ENCODE results near the gene EFCAB6.

DNA sequence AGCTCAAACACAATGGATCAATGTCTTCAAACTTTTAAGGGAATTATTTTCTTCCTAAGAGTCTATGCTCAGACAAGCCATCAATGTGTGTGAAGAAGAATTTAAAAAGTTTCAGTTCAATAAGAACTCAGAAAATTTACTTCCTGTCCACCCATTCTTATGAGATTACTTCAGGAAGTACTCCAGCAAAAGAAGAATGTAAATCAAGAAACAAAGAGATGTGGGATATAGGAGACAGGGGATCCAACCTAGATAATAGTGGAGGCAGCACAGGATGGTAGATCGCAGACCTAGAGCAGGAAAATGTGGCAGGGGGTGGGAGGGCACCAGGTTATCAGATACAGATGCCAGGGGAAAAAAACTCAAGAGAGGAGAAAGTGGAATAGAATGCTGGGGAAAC lies 229.7 kb downstream of the EFCAB6 start:
- TF ChIP-seq, protein P1, sequence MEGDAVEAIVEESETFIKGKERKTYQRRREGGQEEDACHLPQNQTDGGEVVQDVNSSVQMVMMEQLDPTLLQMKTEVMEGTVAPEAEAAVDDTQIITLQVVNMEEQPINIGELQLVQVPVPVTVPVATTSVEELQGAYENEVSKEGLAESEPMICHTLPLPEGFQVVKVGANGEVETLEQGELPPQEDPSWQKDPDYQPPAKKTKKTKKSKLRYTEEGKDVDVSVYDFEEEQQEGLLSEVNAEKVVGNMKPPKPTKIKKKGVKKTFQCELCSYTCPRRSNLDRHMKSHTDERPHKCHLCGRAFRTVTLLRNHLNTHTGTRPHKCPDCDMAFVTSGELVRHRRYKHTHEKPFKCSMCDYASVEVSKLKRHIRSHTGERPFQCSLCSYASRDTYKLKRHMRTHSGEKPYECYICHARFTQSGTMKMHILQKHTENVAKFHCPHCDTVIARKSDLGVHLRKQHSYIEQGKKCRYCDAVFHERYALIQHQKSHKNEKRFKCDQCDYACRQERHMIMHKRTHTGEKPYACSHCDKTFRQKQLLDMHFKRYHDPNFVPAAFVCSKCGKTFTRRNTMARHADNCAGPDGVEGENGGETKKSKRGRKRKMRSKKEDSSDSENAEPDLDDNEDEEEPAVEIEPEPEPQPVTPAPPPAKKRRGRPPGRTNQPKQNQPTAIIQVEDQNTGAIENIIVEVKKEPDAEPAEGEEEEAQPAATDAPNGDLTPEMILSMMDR (conservative IDR thresholded peaks at IDR 0.05; ENCODE audit: low read length) = no peak
- TF ChIP-seq EZH2phosphoT487 (IDR thresholded peaks at IDR 0.05; ENCODE audit: borderline replicate concordance) = no peak
